Measurements from ENCODE around the gene UBL7.

GRCh38 chr15:74431116-74431515 lies 29.8 kb downstream of the UBL7 start:
- no peak for TF ChIP-seq EZH2 (IDR thresholded peaks at IDR 0.05; ENCODE audit: borderline replicate concordance)
- no peak for TF ChIP-seq CTCF (IDR thresholded peaks at IDR 0.05; ENCODE audit: poor library complexity)
- no peak for TF ChIP-seq EZH2phosphoT487 (IDR thresholded peaks at IDR 0.05; ENCODE audit: low read depth, severe bottlenecking, unreplicated experiment)
